GM18858 (cell line): ENCODE data around the gene SUPT4H1.

Source experiments
- ATAC-seq: cut with Tn5 transposase; IDR thresholded peaks from one replicate; pipeline ENCODE4 v1.9.1; 2021; ENCODE audit not compliant: unreplicated experiment

SUPT4H1 gene

DNA sequence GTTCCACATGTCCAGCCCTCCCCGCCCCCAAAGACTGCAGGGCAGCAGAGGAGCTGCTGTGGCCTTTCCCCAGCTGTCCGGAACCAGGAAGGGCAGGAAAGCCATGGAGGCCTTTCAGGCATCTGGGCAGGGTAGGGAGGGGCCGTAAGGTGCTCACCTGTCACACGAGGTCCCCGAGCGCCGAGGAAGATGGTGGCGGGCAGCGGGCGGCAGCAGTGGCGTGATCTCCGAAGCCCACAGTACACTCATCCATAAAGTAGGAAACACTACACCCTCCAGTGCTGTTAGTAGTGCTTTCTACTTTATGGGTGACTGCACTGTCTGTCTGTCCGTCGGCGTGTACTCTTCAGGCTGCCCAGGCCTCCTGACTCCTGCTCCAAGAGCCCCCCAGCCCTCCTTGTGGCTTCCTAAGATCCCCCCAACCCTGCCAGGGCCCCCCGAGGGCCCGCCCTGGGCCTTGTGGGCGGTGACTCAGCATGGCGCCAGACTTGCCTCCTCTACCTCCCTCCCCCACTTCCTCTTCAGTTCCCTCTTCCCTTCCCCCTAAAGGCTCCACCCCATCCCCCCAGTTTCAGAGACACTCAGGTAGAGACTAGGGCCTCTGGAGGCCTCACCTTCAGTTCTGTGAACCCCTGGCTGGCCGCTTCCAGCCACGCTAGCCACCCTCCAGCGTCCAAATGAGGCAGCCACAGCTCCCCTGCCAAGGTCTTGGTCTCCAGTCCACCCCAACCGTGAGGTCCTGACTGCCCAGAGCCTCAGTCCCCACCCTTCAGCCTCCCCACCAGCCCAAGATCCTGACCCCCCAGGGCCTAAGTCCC, 20.8 kb downstream of the SUPT4H1 start:
- ATAC-seq, result no peak

DNA sequence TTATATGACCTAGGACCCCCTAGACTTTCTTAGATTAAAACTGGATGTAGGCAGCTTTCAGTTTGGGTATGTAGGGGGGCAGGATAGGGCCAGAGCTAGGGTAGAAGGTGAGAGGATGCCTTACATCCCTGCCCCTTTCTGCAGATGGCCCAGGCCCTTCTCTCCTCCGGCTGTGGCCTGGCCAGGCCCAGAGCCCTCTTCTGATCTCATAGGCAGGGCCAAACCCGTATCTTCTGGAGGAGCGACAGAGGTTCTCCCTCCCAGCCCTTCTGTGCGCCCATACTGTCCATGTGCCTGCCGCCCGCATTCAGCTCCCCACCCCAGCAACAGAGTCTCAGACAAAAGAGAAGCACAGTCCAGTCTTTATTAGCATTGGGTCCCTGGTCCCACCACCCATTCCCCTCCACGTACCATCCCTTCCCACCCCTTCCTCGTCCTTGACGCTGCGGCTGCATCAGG, 21.4 kb downstream of the SUPT4H1 start:
- no peak for ATAC-seq

DNA sequence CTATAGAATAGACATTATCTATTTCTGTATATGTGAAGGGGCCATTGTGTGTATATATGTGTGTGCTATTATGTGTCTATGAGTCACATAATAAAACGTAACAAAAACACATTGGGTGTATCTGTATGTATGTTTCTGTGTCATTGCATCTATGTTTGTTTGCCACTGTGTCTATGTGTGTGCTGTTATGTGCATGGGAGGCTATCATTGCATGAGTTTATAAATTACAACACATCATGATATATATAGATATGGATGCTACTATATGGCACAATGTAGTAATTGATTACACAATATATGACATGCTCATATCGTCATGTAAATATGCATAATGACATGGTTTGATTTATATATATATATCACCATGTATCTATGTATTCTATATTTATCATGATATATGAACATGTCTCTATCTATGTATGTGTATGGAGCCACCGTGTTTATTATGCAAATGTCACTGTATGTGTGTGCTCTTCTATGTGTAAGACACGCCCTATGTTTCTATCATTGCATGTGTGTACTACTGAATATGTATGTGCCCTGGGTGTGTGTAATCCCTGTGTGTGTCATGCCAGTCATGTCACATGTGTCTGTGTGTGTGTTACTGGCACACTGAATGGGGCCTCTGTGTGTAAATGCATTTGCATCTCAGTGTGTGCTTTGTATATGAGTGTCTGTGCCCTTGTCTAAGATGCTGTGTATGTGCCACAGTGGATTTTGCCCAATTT, 22.0 kb downstream of the SUPT4H1 start:
- ATAC-seq, result peak; percentile 25

DNA sequence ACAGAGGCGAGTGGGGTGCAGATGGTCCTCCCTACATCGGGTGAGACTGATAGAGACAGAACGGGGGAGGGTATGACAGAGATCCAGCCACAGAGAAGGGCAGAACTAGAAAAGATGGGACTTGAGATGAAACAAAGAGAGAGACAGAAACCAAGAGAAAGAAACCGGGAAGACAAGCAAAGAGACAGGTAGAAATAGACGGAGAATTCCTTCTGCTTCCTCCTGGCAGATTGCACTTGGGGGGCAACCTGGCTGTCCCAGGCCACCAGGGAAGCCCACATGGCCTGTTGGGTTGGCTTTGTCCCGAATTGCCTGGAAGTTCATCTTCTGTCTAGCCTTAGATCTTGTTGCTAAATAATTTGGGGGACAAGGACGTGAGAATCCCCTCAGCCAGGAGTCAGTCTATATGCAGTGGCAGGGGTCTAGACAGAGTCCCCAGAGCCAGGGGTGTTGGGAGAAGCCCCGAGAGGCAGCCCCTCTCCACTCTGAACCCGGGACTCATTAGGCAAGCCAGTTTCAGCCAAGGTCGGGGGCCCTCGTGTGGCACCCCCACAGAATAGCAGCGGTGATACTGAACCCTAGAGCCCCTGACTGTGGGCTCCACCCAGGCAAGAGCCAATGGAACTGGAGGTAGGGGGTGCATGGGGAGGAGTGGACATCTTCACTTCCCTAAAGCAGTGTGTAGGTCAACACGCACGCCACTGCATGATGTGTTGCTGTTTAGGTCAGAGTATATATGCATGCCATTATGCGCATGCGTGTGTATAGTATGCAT, 22.8 kb downstream of the SUPT4H1 start:
- ATAC-seq, result peak; percentile 36

DNA sequence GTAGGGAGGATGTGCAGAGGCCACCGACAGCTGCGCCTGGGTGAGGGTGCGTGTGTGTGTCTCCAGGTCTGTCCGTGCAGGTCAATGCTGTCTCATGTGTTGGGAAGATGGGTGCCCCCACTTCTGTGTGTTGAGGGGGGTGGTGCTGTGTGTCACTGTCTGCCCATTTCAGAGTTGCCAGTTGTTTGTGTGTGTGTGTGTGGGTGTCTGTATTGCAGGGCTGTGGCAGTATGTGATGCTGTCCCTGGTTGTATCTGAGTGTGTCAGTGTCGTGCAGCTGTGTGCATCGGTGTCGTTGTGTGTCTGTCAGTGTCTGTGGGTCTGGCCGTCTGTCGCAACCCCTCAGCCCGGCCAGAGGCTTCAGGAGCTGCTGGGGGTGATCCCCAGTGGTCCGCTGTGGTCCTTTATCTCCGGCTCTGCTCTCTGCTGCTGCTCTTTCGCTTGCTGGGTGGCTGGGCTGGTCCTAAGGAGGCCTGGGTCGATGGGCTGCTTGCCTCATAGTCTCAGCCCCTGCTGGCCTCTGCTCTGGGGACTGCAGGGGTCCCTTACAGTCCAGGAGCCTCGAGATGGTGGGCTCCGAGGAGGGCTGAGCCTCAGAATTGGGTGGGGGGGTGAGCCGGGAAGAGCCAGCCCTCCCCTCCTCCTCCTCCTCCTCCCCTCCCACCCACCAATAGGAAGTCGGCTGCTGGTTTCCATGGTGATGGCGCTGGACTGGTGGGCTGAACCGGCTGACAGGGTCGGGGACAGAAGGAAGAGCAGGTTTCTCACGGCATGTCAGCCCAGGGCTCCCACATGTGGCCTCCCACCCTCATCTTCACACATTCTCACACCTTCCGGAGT, 23.6 kb downstream of the SUPT4H1 start, which contains the start of gene TSPOAP1:
Gene TSPOAP1, minus strand, starts transcription at position 601 of the 840 bp plus-strand sequence. CDS start 875 bp downstream, outside the sequence.
- no peak for ATAC-seq

DNA sequence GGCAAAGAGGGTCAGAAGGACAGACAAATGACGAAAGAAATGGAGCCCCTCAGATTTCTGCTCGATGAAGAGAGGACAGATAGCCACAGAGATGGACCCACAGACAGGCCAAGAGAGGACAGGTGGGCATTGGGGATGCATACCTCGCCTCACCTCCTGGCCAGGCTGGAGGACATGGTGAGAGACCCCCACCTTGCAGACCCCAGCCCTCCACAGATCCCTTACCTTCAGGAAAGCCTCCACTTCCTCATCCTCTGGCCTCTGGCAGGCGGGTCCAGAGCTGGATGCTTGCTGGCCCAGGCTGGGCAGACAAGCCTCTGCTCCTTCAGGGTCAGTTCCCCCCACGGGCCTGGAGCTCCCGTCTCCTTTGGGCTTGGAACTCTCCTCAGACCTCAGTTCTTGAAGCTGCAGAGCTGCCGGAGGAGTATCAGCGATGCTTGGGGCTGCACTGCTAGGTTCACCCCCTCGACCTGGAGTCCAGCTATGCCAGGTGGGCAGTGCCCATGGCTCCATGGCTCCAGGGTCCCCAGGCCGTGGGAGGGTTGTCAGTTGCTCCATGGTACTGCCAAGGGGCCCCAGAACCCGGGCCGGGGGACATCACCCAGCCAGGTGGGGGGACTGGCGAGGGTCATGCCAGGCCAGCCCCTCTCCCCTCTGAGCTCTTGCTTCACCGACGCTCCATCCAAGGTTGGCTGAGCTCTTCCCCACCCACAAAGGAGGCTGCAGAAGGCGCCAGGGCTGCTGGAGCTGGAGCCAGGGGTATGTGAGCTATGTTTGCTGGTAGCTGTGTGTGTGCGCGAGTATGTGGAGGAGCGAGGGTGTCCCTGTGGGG, 24.4 kb downstream of the SUPT4H1 start:
- no peak for ATAC-seq

DNA sequence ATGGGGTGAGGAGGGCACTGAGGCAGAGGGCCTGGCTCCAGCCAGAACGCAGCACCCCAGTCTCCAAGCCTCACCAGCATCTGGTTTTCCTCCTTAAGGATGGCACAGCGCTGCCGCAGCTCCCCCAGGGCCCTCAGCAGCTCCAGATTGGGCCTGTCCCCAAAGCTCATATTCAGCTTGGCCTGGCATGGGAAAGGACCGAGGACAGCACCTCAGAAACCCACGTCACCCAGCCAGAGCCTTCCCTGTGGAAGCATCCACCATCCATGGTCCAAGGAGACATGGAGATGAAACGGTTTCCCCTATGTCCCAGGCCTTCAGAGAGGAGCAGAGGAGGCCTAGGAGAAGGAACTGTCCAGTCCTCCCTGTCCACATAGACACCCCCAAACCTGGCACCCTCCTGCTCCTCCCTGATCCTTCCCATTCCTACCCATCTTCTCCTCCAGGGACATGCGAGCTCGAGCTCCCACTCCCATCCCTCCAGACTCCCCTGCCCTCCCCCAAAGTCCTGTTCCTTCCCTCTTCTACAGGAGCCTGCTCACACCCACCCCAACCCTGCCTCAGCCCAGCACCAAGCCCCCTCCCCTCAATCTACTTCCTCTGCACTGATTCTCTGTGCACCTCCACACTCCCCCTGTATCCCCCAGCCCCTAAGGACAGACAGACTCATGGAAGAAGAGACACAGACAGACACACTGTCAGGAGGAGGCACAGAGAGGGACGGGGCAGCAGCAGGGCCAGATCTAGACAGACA, 25.2 kb downstream of the SUPT4H1 start:
- no peak for ATAC-seq

DNA sequence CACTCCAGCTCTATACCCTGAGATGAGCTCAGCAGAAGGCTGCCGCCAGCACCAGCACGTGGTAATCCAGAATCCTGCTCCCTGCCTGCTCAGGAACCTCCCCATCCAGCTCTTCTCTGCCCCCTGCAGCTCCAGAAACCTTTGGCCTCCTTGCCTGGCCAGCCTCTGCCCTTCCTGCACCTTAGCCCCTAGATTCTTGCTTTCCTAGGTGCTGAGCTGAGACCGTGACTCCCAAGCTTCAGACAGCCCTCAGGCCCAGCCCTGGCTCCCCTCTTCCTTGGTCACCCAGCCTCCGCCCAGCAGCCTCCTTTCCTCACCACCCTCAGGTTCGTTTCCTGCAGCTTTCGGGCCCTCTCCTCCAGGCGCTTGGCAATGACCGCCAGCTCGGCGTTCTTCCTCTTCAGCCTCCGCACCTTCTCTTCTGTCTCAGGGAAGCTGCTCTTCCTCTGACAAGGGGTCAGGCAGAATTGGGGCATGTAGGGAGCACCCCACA, 26.0 kb downstream of the SUPT4H1 start:
- no peak for ATAC-seq

DNA sequence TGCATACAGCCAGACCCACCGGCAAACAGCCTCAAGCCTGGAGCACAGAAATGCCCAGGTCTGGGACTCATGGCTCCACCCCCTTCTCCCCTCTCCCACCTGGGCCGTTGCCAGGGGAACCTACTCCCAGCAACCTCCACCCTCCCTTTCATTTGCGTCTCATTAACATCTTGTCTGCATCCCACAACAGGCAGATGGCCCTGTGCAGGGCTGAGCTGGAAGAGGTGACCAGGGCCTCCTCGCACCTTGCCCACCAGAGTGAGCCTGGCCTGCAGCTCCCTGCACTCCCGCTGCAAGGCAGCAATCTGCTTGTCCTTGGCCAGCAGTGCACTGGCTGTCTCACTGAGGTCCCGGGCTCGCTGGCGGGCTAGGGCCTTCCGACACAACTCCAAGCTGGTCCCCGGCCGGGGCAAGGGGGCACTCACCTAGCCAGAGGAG, 26.7 kb downstream of the SUPT4H1 start:
- ATAC-seq, result no peak

DNA sequence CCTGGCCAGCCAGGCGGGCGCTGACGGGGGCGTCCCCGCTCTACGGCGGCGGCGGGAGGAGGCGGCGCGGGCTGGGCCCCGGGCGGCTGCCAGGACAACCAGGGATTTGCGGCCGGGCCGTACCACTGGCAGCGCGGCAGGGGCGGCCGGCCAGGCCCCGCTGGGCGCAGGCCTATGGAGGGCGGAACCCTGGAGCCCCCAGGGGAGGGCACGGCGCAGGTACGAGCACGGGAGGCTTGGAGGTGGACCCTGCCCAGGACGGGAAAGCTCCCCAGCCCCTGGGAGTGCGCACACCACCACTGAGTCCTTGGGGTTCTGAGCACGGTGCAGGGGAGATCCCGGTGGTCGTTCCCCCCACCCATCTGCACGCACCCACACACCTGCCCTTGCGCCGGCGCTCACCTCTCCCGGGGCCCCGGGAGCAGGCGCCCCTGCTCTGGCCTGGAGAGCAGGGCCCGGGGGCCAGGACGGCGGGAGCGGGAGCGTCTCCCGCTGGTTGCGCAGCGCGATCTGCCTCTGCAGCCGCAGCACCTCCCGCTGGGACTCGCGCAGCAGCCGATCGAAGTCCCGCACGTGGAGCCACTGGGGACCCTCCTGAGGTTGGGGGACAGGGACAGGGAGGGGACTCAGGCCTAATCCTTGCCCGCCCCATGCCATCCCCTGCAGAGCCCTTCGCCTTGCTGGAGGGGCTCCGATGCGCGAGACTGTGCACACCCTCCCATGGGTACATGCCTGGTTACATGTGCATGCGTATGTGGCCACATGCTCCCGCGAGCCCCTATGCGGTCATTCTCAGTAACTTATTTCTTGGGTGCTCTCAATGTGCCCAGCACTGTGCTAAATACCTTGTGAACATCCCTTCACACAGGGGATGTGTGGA, 27.4 kb downstream of the SUPT4H1 start:
- no peak for ATAC-seq

DNA sequence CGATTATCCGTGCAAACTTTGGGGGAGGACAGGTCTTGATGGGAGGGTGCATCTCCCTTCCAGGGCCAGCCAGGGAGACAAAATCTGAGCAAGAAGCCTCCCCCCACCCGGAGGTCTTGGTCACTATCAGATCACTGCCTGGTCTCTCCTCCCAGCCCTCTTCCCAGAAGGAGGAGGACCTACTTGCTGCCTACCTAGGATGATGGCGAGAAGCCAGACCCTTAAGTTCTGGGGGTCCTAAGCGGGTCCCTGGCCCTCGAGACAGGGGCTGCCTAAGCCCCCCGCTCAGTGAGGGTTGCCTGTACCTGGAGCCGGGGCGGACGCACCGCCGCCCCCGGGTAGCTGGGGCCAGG, 28.0 kb downstream of the SUPT4H1 start:
- no peak for ATAC-seq

DNA sequence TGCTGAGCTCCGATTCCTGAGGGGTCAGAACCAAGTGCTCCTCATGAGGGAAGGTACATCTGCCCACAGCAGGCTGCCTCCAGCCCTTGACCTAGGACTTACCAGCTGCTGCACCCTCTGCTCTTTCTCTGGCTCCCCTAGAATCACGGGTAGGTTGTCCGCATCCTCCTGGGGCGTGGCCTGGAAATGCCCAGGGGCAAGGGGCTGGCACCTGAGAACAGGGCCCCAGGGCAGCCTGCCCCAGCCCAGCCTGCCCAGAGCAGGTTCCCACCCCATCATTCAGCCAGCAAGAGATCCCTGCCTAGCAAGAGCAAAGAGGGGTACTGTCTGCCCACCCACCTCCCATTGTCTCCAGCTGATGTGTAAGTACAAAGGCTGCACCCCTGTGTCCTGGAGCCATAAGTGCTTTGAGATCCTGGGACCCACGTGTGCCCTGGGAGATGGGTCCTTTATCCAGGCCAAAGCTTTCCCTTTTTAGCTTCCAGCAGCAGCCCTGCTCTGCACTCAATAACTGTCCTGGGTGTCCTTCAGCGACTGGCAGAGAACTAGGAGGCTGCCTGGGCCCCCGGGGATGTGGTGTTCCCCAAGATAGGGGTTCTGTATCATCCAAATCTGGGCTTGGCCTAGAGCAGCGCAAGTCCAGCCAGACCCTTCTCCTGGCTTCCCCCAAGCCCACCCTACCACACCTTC, 28.5 kb downstream of the SUPT4H1 start:
- ATAC-seq, result no peak

DNA sequence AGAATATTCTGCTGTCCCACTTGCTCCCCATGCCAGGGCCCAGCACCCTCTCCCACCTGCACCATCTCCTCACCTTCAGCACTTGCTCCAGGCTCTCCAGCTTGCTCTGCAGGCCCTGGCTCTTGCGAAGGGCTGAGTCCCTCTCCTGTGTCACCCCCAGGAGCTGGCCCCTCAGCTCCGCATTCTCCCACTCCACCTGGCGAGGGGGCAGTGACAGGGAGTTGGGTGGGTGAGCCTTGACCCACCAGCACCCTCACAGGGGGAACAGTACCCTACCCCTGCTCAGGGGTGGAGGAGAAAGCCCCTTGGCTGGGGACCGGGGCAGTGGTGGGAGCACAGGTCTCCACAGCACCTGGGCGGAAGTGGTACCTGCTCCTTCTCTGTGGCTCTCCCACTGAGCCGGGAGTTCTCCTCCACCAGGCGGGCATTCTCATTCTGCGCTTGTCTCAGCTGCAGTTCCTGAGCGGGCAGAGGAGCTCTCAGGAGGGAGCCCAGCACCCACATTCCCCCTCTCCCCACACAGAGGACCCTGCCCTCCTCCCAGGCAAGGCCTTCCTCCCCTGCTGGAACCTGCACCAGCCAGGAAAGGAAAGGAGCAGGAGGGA, 29.3 kb downstream of the SUPT4H1 start:
- ATAC-seq, result no peak

DNA sequence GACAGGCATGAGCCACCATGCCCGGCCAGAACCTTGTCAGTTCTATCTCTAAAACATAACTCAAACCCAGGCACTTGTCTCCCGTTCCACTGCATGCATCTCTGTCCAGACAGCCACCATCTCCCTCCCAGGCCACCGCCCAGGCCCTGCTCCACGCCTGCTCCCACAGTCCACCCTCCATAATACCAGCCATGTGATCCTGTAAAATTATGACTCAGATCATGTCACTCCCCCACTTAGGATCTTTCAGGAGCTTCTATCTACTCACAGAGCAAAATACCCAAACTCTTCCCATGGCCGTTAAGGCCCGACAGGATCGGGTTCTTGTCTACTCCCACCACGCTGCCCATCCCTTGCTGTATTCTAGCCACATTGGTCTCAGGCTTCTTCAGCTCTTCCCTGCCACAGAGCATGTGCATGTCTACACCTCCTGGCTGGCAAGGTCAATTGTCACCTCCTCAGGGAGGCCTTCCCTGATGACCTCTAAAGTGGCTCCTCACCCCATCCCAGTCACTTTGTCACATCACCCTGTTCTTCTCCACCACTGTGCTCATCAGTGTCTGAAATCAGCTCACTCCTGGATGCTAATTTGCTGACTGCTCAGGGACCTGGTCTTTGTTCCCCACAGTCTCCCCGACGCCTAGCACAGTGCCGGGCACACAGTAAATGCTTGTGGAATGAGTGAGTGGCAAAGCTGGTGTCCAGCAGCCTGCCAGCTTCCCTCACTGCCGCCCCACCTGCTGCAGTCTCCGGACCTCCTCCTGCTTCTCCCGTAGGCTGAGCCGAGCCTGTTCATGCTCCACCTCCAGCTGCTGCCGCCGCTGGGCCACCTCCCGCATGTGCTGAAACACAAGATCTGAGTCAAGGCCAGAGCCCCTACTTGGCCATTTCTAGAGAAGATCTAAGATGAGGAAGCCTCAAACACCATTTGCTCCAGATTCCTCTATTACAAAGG, 30.2 kb downstream of the SUPT4H1 start:
- no peak for ATAC-seq

DNA sequence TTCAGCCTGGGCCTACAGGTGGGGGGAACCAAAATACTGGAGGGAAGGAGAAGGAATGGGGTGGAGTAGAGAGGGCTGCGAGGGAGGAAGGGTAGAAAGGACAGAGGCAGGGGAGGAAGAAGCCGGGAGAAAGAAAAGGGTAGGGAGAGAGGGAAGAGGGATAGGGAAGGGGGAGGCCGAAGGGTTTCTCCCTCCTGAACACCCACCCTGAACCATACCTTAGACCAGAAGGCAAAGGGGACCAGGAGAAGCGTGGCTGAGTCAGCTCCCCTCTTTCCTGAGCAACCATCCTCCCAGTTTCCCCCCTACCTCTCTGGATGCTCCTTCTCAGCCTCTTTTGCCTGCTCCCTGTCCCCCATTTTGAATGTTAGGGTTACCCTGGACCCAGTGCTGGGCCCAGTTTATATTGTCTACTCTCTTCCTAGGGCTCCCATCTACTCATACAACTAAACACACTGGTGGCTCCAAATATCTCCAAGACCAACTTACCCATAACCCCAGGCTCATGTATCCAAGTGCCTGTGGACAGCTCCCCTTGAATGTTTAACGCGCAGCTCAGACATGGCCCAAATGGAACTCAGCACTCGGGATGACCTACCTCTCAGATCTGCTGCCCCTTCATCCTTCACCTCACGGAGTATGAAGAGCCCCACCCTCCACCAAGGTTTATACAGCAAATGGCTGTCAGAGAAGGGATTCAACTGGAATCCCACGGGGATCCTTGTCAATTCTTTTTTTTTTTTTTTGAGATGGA, 31.3 kb downstream of the SUPT4H1 start:
- no peak for ATAC-seq
